GM12872 (cell line): ENCODE measurements around the gene NLK.

Experiments
- TF ChIP-seq, protein P1 (sequence below): IDR thresholded peaks from 3 replicates; pipeline ENCODE4 v1.5.1; 2011; ENCODE audit warnings: low read depth, mild to moderate bottlenecking, low read length, moderate library complexity; ENCODE audit not compliant: insufficient read depth

NLK gene

DNA sequence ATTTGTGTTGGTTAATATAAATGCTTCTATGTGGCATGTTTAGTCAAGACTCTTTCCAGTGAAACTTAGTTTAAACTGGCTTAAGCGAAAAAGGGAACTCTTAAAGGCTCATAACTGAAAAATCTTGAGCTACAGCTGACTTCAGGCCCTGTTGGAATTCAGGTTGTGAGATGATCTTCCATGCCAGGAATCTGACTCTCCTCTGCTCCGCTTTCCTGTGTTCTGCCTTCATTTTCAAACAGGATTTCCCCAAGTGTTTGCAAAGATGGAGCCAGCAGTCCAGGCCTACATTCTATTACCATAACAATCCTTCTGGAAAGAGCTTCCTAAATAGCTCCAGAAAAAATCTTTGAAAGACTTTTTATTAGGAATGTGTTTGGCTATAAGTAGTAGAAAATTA, 134.9 kb downstream of the NLK start:
- TF ChIP-seq, protein P1, sequence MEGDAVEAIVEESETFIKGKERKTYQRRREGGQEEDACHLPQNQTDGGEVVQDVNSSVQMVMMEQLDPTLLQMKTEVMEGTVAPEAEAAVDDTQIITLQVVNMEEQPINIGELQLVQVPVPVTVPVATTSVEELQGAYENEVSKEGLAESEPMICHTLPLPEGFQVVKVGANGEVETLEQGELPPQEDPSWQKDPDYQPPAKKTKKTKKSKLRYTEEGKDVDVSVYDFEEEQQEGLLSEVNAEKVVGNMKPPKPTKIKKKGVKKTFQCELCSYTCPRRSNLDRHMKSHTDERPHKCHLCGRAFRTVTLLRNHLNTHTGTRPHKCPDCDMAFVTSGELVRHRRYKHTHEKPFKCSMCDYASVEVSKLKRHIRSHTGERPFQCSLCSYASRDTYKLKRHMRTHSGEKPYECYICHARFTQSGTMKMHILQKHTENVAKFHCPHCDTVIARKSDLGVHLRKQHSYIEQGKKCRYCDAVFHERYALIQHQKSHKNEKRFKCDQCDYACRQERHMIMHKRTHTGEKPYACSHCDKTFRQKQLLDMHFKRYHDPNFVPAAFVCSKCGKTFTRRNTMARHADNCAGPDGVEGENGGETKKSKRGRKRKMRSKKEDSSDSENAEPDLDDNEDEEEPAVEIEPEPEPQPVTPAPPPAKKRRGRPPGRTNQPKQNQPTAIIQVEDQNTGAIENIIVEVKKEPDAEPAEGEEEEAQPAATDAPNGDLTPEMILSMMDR = no peak

DNA sequence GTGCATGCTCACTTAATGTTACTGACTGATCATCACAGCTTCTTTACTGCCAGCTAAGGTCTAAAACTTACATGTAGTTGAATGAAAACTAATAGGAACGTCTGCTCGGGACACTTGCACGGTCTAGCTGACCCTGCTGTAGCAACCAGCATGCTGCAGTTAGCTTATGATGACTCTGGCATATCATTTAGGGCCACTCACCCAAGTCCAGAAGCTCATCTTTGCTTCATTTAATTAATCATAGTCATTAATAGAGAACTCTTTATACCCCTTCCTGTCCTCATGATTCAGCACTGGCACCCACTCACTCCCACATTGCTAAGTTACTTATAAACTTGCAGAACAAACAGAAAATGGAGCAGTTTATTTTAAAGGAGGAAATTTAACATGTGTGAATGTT, 136.3 kb downstream of the NLK start:
- TF ChIP-seq, protein P1 = no peak

DNA sequence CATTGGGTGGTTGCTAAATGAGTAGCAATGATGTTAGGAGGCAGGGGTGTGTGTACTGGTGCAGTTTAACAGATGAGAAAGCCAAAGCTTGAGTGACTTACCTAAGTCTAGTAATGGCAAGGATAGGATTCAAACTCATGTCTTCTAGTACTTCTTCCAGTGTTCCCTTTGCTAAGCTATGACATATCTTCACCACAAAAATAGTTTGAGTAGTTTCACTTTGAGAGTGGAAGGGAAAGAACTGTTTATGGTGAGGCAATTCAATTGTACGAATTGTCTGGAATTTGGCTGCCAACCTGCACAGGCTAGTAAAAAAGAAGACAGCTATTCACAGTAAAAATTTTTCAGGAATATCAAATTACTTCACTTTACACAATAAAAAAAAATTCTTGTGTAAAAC, 138.0 kb downstream of the NLK start:
- TF ChIP-seq, protein P1 = no peak

DNA sequence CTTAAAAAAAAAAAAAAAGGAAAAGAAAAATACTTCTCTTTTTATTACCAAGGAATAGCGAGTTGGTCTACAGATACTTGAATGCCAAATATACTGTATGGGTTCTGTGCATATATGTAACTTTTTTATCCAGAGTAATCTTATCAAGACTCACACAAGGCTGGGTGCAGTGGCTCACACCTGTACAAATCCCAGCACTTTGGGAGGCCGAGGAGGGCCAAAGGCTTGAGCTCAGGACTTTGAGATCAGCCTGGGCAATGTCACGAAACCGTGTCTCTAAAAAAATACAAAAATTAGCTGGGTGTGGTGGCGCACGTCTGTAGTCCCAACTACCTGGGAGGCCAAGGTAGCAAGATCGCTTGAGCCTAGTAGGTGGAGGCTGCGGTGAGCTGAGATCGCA, 139.1 kb downstream of the NLK start:
- TF ChIP-seq, protein P1 = no peak

DNA sequence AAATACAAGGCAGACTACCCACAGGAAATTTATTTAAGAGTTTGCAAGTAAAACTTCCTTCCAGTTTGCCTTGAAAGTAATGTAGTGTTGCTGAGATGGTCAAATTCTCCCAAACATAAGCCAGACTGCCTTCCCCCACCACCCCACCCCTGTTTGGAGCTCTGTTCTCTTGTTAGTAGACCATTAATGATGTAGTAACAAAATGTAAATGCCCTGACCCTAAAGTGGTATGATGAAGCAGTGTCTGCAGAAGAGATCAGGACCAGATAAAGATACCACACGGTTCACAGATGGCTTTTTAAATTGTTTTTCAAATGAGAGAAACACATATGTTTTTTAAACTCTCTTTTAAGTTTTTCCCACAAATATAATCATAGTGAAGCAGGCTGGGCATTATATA, 140.1 kb downstream of the NLK start:
- TF ChIP-seq, protein P1 = no peak

DNA sequence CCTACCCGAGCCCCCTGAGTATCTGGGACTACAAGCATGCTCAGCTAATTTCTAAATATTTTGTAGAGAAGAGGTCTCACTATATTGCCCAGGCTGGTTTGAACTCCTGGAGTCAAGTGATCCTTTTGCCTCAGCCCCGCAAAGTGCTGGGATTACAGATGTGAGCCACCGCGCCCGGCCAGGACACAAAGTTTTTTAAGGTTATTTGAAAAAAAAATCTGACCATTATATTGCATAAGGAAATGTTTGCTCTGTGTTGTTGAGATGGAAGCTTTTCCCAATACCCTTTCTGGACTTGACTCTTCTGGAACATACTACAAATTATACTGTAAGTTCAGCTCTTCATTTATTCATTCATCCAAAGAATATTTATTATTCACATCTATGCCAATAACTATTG, 143.2 kb downstream of the NLK start:
- TF ChIP-seq, protein P1 = no peak

DNA sequence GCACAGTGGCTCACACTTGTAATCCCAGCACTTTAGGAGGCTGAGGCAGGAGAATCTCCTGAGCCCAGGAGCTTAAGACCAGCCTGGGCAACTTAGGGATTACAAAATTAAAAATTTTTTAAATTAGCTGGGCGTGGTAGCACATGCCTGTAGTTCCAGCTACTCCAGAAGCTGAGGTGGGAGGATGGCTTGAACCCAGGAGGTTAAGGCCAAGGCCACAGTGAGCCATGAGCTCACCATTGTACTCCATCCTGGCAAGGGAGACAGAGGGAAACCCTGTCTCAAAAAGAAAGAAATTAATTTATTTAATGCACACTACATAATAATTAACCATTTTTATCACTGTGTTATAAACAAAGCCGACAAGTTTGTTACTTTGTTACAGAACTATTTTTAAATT, 145.5 kb downstream of the NLK start:
- TF ChIP-seq, protein P1 = no peak

DNA sequence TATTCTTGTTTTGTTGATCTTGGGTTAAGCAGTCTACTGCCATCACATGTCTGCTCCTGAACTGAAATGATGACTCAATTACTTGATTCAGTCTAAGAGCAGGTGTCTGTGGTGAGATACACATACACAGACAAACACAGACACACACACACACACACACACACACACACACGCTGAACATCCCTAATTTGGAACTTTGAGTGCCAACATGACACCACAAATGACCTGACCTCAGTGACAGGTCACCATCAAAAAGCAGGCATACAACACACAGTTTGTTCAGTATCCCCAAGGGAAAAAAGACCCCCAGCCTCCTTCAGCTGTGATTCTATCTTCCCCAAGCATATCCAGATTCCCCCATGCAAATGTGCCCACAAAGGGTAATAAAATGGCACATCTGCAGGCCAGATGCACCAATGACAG, 146.4 kb downstream of the NLK start:
- TF ChIP-seq, protein P1 = no peak
